Heart left ventricle (tissue), 13 donors: ENCODE data around the gene SAGE1.

Source experiments
- CTCF ChIP-seq, 12 donors: fragments of 200-600 bp; sonication (generic) in 4 of 12; IDR thresholded peaks; one replicate each; pipeline versions ENCODE4 v1.5.0 to v1.8.0; 2018 to 2022; ENCODE audit warnings: antibody characterized with exemption in 12 of 12, mild to moderate bottlenecking in 5 of 12
- POLR2A ChIP-seq, 2 donors: fragments of 450-650 bp; IDR thresholded peaks; one replicate each; pipeline ENCODE4 v1.6.1; 2017; ENCODE audit warnings: antibody characterized with exemption in 2 of 2, mild to moderate bottlenecking in 2 of 2, moderate library complexity in 2 of 2
- donor health status: ischemic (EF 13 %, LVEDD 7.1; RV severe dilation, severe dysfunction).
- donor health status: DM: no; HTN: yes; CAD: no.
- donor health status: DM: no; HTN: no; CAD: no.
- donor health status: ischemic (EF 25% LVEDD 6.9; RV normal size, moderate dysfunction).
- donor health status: ischemic (EF 25% LVEDD 5.7; RV mildly dilated, moderate dysfunction).
- donor health status: ischemic (EF 35%, LVEDD 5.7; RV mildly dilated, moderate dysfunction).
- donor health status: nonischemic (EF 11% LVEDD 7.7; RV severe dilation, severe dysfunction).
- donor health status: DM: yes; HTN: yes; CAD: no.
- donor health status: PGD.
- donor health status: ischemic (EF 29% LVEDD 5.4; RV normal size, mild dysfunction).
- donor health status: nonischemic (EF 23%, LVEDD 6.1; RV moderate dilation, normal function).

- no peak for TF ChIP-seq CTCF (IDR thresholded peaks at IDR 0.05)
- TF ChIP-seq POLR2A (IDR thresholded peaks at IDR 0.05), result no peak
Measured at GRCh38 chrX:135910251-135910650, 16.7 kb downstream of the SAGE1 start.
